Mammary epithelial cell (primary cell): ENCODE measurements around the gene CACNG6.

Experiments used
- CTCF ChIP-seq, 2 donors: IDR thresholded peaks in 1 of 2; conservative IDR thresholded peaks in 1 of 2; 2 replicates each; pipeline ENCODE4 v1.5.1; 2011 to 2012; ENCODE audit warnings: inconsistent platforms in 2 of 2, low read length in 2 of 2, mild to moderate bottlenecking in 2 of 2, control low read depth in 1 of 2, low read depth in 1 of 2; ENCODE audit not compliant: insufficient read depth in 1 of 2; ENCODE audit errors: extremely low read depth in 1 of 2
- EZH2 ChIP-seq: IDR thresholded peaks from 2 replicates; pipeline ENCODE4 v1.6.1; 2012; ENCODE audit warnings: low read length, inconsistent platforms, borderline replicate concordance

DNA sequence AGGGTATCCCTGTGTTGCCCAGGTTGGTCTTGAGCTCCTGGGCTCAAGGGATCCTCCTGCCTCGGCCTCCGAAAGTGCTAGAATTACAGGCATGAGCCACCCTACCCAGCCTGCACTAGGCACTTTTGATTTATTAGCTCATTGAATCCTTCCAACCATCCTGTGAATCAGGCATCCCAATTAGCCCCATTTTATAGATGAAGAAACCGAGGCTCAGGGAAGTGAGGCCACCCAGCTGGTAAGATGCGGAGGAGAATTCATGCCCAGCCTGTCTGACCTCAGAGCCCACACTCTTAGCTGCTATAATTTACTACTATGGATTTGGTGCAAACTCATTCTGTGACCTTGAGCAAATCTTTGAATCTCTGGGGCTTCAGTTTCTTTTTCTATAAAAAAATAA is 46.5 kb upstream of the CACNG6 start:
- TF ChIP-seq CTCF (conservative IDR thresholded peaks at IDR 0.05 in 1 of 2, IDR thresholded peaks at IDR 0.05 in 1 of 2; ENCODE audit: extremely low read depth in 1 of 2, insufficient read depth in 1 of 2, low read depth in 1 of 2, low read length in 2 of 2) (no peak), EZH2 (no peak)
